PC-3 (cell line): Measurements from ENCODE around the gene CCND3. TPM values are rescaled to one million over a fixed set of nuclear protein-coding genes. Genes with fewer than 3 reads are reported as not detected.
A peak's percentile ranks its signal among the peaks of the same experiment; 100 is the strongest.

ENCODE experiments used
- ATAC-seq: fragments of 200-7000 bp; cut with Tn5 transposase; 2 replicates; pipeline ENCODE4 v1.9.1; 2020; ENCODE audit warnings: mild to moderate bottlenecking, moderate library complexity
- BruUV-seq: library from RNA; stranded (reverse); fragments of 400-500 nt; replicated peaks from 2 replicates; lab custom pipeline; 2021; lab: Mats Ljungman, UMichigan
- CTCF ChIA-PET: fragments of 300-600 bp; sonication (Branson Sonifier 250); formaldehyde crosslinking; loops from one replicate; lab custom pipeline; 2022; ENCODE audit warnings: antibody characterized with exemption; lab: Charles Lee
- POLR2A ChIA-PET: fragments of 300-600 bp; sonication (Branson Sonifier 250); formaldehyde crosslinking; loops from one replicate; lab custom pipeline; 2022; ENCODE audit warnings: antibody characterized with exemption; ENCODE audit not compliant: unreplicated experiment; lab: Charles Lee
- DNase-seq: peaks from one replicate; pipeline ENCODE4 v3.0.0-alpha.2; 2015
- H2AFZ ChIP-seq: fragments of 300-600 bp; sonication (generic); 2 replicates; pipeline ENCODE4 v1.6.0; 2016; ENCODE audit warnings: antibody characterized with exemption, low read length
- H3F3A ChIP-seq: fragments of 300-600 bp; sonication (generic); one replicate; pipeline ENCODE4 v1.6.0; 2017; ENCODE audit warnings: antibody characterized with exemption, low read length, control low read depth, mild to moderate bottlenecking; ENCODE audit not compliant: unreplicated experiment
- H3K27ac ChIP-seq: fragments of 300-600 bp; sonication (generic); 2 replicates; pipeline ENCODE4 v1.5.1; 2016; ENCODE audit warnings: mild to moderate bottlenecking, low read length
- H3K27me3 ChIP-seq: fragments of 300-600 bp; sonication (generic); 2 replicates; pipeline ENCODE4 v1.6.1; 2016; ENCODE audit warnings: low read length, mixed read lengths
- H3K36me3 ChIP-seq: fragments of 300-600 bp; sonication (generic); 2 replicates; pipeline ENCODE4 v1.6.1; 2016; ENCODE audit warnings: low read depth, mixed run types, low read length, mixed read lengths
- H3K4me1 ChIP-seq: fragments of 300-600 bp; sonication (generic); 2 replicates; pipeline ENCODE4 v1.5.1; 2016; ENCODE audit warnings: low read length; ENCODE audit not compliant: insufficient read depth
- H3K4me2 ChIP-seq: fragments of 300-600 bp; sonication (generic); 2 replicates; pipeline ENCODE4 v1.6.0; 2016; ENCODE audit warnings: low read length
- H3K4me3 ChIP-seq: fragments of 300-600 bp; sonication (generic); 2 replicates; pipeline ENCODE4 v1.5.1; 2016; ENCODE audit warnings: mild to moderate bottlenecking, low read length, mixed read lengths
- H3K79me2 ChIP-seq: fragments of 300-600 bp; sonication (generic); 2 replicates; pipeline ENCODE4 v1.6.1; 2017; ENCODE audit warnings: low read length, mixed read lengths
- H3K9ac ChIP-seq: fragments of 300-600 bp; sonication (generic); 2 replicates; pipeline ENCODE4 v1.6.0; 2016; ENCODE audit warnings: mild to moderate bottlenecking, low read length
- H3K9me2 ChIP-seq: fragments of 300-600 bp; sonication (generic); replicated peaks from 2 replicates; pipeline ENCODE4 v1.6.1; 2016; ENCODE audit warnings: mixed run types, low read length, mixed read lengths
- H3K9me3 ChIP-seq: fragments of 300-600 bp; sonication (generic); 2 replicates; pipeline ENCODE4 v1.6.1; 2016; ENCODE audit warnings: low read length, mixed read lengths
- H4K20me1 ChIP-seq: fragments of 300-600 bp; sonication (generic); 2 replicates; pipeline ENCODE4 v1.6.1; 2016; ENCODE audit warnings: low read length, mixed read lengths
- CTCF ChIP-seq: fragments of 300-600 bp; sonication (generic); conservative IDR thresholded peaks from 2 replicates; pipeline ENCODE4 v1.5.1; 2017; ENCODE audit warnings: antibody characterized with exemption, low read depth, mild to moderate bottlenecking, low read length
- EZH2 ChIP-seq: fragments of 300-600 bp; sonication (generic); IDR thresholded peaks from one replicate; pipeline ENCODE4 v1.6.1; 2017; ENCODE audit warnings: antibody characterized with exemption, mild to moderate bottlenecking, low read length; ENCODE audit not compliant: unreplicated experiment
- EZH2phosphoT487 ChIP-seq: fragments of 300-600 bp; sonication (generic); IDR thresholded peaks from 2 replicates; pipeline ENCODE4 v1.6.1; 2018; ENCODE audit warnings: mild to moderate bottlenecking, antibody characterized with exemption, low read length, borderline replicate concordance
- intact Hi-C: fragments of 100-400 bp; cut with micrococcal nuclease; formaldehyde crosslinking; loops from 2 replicates; pipeline ENCODE4 v1.9.0; 2023
- total RNA-seq: library from RNA; depleted of rRNA; stranded (reverse); fragments of >200 nt; gene quantifications from 2 replicates; pipeline ENCODE4 v1.2.3, GENCODE V29; 2014

Gene CCND3
- total RNA-seq, 1 experiment from 2014 or later: 44.7 TPM

GRCh38 chr6:41966214-41966920 lies 24.8 kb upstream of the CCND3 start:
- Histone ChIP-seq H3K79me2 (no peaks in the 10 kb centered on the region), H3K9me2 (no peaks in the 10 kb centered on the region), H3K4me2 (no peak overlapping the region; the same call in 1 of the 2 replicates), H4K20me1 (no peaks in the 10 kb centered on the region), H3K36me3 (no peaks in the 10 kb centered on the region), H3K9me3 (no peaks in the 10 kb centered on the region), H3K4me1 (peaks cover 20% of the 10 kb centered on the region), H2AFZ (peak overlapping the region; percentile 33; the same call in 1 of the 2 replicates), H3K9ac (no peak overlapping the region), H3K27ac (peak overlapping the region; percentile 27; the same call in 1 of the 2 replicates), H3K4me3 (no peak overlapping the region), H3K27me3 (no peaks in the 10 kb centered on the region), H3F3A (no peaks in the 10 kb centered on the region)
- ATAC-seq (no peak), DNase-seq (no peak)
- TF ChIP-seq EZH2phosphoT487: no peak
- ChIA-PET CTCF (no interaction called here), POLR2A (no interaction called here)
- intact Hi-C loops: no loop called here
- no TSS peak for BruUV-seq

- H3K27ac ChIP-seq: no peak overlapping the region
- ChIA-PET CTCF (no interaction called here), POLR2A (no interaction called here)
- H2AFZ ChIP-seq: no peak overlapping the region
- H3K9ac ChIP-seq: no peak overlapping the region
- TF ChIP-seq CTCF: no peak
- no peak for TF ChIP-seq EZH2phosphoT487
- no peak for TF ChIP-seq EZH2
- no TSS peak for BruUV-seq
- peaks cover 20% of the 10 kb centered on the region for H3K4me1 ChIP-seq
- H3F3A ChIP-seq: no peaks in the 10 kb centered on the region
- H4K20me1 ChIP-seq: no peaks in the 10 kb centered on the region
- H3K79me2 ChIP-seq: no peaks in the 10 kb centered on the region
- no peak overlapping the region for H3K4me3 ChIP-seq
- H3K9me3 ChIP-seq: no peaks in the 10 kb centered on the region
- ATAC-seq: no peak
- H3K27me3 ChIP-seq: no peaks in the 10 kb centered on the region
- no peaks in the 10 kb centered on the region for H3K9me2 ChIP-seq
- no peaks in the 10 kb centered on the region for H3K36me3 ChIP-seq
- DNase-seq: no peak
- intact Hi-C loops: no loop called here
- no peak overlapping the region for H3K4me2 ChIP-seq
These were observed 24.0 kb upstream of the CCND3 start for GRCh38 chr6:41965429-41966213.

GRCh38 chr6:41964201-41964887 lies 22.7 kb upstream of the CCND3 start:
- no peaks in the 10 kb centered on the region for H3K9me3 ChIP-seq
- H4K20me1 ChIP-seq: no peaks in the 10 kb centered on the region
- H3K4me2 ChIP-seq: no peak overlapping the region
- H3K9ac ChIP-seq: no peak overlapping the region
- H3K27me3 ChIP-seq: no peaks in the 10 kb centered on the region
- no peaks in the 10 kb centered on the region for H3K36me3 ChIP-seq
- H3K9me2 ChIP-seq: no peaks in the 10 kb centered on the region
- no peak overlapping the region for H2AFZ ChIP-seq
- no peaks in the 10 kb centered on the region for H3K79me2 ChIP-seq
- BruUV-seq: no TSS peak
- H3F3A ChIP-seq: no peaks in the 10 kb centered on the region
- TF ChIP-seq EZH2: no peak
- TF ChIP-seq CTCF: no peak
- TF ChIP-seq EZH2phosphoT487: no peak
- H3K27ac ChIP-seq: no peak overlapping the region
- ChIA-PET CTCF (interaction anchor here (1.0 kb wide), 1 partner anchor 43 kb away, joined by 3 read pairs; the partner anchor contains the start of genes BYSL and MED20), POLR2A (no interaction called here)
- H3K4me1 ChIP-seq: peaks cover 20% of the 10 kb centered on the region
- DNase-seq (no peak), ATAC-seq (no peak)
- no peak overlapping the region for H3K4me3 ChIP-seq
- intact Hi-C loops: no loop called here
